OCI-M1 (cell line): ENCODE results near the gene EYA2.

Experiments
- DNase-seq: peaks from one replicate; lab custom pipeline; 2025; lab: John Stamatoyannopoulos, UW

Gene EYA2

DNA sequence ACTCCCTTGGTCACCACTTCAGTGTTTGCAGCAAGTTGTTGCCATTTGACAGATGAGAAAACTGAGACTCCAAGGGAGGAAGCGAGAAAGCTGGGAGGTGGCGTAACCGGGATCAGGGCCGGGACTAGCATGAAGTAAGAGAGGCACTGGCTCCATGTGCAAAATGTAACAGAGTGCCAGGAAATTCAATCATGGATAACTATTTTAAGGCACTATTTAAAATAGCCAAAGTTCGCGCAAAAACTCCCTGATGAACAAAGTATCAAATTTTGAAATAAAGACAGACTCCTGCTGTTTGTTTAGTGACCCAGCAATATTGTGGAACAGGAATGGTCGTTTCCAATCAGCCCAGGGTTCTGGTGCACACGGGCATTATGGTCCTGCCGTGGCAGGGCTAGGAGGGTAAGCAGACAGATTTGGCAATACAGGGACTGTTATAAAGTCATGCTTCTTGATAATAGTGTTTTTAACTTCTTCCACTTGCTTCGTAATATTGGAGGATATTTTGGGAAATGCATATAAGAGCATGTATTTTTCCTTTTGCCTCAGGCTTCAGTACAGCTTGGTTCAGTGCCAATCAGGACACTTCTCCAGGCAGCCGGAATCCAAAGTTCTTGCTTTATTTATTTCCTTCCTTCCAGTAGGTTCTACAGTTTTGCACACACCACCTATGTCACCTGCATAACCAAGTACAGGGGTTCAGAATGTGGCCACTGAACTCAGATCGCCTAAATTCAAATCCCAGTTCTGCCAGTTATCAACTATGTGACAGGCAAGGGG is 141.6 kb downstream of the EYA2 start:
- DNase-seq, result no peak

DNA sequence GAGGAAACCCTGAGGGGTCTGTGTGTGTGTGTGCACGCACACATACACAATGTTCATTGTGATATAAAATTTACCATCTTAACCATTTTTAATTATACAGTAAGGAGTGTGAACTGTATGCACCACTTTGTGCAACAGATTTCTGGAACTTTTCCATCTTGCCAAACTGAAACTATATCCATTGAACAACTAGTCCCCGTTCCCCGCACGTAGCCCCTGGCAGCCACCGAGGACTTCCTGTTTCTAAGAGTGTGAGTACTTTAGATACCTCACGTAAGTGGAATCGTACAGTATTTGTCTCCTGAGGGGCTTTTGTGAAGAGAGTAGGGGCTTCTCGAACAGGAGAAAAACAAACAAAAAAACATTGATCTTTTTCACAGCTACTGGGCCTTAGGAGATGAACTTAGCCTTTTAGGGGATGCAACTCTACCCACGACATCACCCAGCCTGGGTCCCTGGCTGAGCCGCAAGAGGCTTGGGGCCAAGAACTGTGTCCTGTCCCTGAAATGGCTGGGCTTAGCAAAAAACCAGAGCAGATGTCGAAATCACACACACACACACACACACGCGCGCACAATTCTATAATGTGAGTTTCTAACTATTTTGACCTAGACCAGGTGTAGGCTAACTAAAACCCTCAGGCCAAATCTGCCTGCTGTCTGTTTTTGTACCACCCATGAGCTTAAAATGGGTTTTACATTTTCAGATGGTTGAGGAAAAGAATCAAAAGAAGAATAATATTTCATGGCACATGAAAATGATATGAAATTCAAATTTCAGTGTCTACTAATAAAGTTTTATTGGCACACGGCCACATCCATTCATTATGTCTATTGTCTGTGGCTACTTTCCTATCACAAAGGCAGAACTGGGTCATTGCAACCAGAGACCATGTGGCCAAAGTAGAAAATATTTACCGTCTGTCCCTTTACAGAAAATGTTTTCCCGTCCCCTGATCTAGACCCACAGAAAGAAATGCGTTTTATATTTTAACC is 144.2 kb downstream of the EYA2 start:
- peak; percentile 47 for DNase-seq

GRCh38 chr20:47040506-47041125 is 146.0 kb downstream of the EYA2 start:
- DNase-seq, result peak; percentile 97

GRCh38 chr20:47041396-47041899 is 146.8 kb downstream of the EYA2 start:
- DNase-seq, result peak; percentile 73

GRCh38 chr20:47042464-47042863 is 147.8 kb downstream of the EYA2 start:
- peak; percentile 88 for DNase-seq

DNA sequence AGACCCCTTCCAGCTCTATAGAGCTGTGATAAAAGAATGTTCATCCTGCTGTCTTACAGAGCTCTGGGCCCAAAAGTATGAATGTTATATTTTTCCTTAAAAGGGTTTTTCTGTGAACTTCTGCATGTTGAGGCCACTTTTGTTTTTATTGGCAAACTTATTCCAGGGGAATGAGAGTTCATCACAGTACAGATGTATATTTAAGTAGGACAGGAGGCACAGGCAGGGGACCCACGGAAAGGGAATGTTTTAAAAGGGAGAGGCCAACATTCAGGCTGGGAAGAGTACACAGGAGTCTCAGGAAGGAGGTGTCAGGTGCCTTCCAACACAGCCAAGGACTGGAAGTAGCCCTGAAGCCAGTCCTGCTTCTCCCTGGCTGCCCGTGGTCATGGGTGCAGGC is 148.4 kb downstream of the EYA2 start:
- DNase-seq, result no peak

- DNase-seq, result no peak
These were observed 150.3 kb downstream of the EYA2 start for GRCh38 chr20:47044938-47045337.

DNA sequence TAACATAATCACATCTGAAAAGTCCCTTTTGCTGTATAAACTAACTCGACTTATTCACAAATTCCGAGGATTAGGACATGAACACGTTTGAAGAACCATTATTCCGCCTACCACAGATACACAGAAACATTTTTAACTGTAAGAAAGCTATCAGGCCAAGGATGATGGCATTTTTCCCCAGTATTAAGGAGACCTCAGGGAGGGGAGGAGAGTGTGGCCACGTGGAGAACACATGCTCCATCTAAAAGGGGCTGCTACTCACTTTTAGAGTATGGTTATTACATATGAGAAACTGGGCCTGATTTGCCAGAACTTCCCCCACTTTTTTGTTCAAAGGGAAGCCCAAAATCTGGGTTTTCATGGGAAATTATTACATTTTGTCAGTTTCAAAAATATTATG is 153.4 kb downstream of the EYA2 start:
- no peak for DNase-seq

DNA sequence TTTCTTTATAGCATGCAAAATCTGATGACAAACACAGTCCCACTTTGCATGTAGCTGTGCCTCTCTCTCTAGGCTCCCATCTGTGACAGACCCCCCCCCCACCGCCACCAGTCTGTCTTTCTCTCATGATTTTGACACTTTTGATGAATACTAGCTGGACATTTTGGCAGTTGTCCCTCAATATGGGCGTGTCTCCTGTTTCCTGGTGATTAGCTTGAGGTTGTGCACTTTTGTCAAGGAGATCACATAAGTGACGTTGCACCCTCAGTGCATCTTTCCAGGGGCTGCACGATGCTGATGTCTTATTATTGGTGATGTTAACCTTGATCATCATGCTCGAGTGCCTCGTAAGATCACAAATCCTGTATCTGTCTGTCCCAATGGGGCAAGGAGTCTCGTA is 155.1 kb downstream of the EYA2 start:
- DNase-seq, result peak; percentile 4

DNA sequence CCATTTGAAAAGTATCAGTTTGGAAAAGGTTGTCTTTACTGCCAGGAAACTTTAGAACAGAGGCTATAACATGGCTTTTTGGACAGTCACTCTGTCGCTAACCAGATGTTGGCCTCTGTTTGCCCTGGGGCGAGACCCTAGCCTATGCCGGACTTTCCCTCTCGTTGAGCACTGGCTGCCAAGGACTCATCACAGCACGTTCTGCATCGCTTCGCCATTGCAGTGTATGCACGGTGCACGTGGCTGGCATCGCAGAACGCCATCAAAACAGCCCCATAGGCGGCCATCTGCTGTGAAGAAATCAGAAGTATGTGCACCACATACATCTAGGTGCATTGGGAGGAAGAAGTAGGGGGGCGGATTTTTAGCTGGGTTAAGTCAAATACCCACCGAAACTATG is 156.4 kb downstream of the EYA2 start:
- no peak for DNase-seq

DNA sequence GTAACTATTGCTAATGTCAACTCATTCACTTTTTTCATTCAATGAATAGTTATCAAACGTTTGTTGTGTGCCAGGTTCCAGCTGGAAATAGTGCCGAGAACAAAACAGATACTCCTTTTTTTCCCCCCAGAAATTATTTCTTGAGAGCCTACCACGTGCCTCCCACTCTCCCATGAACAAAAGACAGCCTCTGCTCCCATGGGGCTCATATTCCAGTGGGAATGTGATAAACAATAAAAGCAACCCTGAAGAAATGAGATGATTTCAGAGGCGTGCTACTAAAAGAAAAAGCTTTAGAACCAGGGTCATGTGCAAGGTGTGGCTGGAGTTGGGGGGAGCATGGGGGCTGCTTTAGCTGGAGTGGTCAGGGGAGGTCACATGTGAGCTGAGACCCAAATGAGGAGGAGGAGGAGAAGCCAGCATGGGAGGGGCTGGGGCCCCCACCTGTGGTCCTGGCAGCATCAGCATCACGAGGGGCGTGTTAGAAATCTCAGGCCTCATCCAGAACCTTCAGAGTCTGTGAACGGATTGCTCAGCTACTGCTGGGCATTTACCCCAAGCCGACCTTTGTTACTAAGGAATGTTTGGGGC is 157.4 kb downstream of the EYA2 start:
- no peak for DNase-seq

GRCh38 chr20:47054506-47054905 is 159.9 kb downstream of the EYA2 start:
- no peak for DNase-seq

GRCh38 chr20:47054945-47055344 is 160.3 kb downstream of the EYA2 start:
- DNase-seq, result no peak

DNA sequence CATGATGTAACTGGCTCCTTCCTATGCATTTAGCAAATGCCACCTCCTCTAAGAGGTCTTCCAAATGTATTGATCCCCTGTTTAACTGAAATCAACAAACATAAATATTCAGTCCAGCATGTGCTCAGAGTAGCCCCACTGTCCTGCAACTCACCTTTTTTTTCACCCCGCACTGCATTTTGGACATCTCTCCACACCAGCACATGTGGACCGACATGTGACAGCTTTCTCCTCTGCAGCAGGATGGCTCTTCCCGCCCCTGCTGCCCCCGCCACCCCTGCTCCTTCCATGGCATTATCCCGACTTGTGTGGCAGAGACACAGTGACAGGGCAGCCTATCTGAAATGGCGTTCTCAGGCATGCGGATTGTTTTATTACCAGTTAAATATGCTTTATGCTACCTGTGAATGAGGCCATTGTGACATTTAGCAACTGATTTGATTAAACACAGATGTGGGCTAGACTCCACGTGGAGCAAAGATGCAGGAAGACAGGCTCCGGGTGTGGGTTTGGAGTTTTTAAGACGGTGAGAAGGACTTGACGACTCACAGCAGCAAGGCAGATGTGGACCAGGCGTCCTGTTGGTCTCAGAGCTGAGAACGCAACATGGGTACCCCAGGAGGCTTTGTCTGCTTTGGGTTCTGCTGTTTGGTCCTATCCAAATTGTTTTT is 161.2 kb downstream of the EYA2 start:
- DNase-seq, result no peak

- no peak for DNase-seq
These were observed 163.0 kb downstream of the EYA2 start for GRCh38 chr20:47057661-47058060.

- no peak for DNase-seq
These were observed 163.6 kb downstream of the EYA2 start for GRCh38 chr20:47058236-47058635.

GRCh38 chr20:47059536-47059935 is 164.9 kb downstream of the EYA2 start:
- DNase-seq, result no peak

DNA sequence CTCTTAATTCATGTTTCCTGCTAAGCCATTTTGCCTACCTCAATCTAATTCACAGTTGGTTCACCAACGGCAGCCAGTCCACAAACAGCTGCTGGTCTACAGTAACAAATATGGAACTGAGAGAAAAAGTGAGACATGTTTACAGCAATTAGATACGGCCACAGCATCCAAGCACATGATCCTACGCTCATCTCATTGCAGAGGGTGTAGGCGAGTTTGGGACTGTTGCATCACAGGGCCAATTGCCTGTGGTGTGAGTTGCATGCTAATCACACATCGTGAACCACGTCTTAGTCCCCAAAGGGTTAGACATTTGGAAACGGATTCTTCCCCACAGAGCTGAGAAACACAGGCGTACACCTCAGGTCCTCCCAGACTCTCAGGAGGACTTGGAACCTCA is 166.9 kb downstream of the EYA2 start:
- no peak for DNase-seq

GRCh38 chr20:47062226-47062890 is 167.7 kb downstream of the EYA2 start:
- DNase-seq, result no peak

- DNase-seq, result no peak
These were observed 168.8 kb downstream of the EYA2 start for GRCh38 chr20:47063407-47063806.

DNA sequence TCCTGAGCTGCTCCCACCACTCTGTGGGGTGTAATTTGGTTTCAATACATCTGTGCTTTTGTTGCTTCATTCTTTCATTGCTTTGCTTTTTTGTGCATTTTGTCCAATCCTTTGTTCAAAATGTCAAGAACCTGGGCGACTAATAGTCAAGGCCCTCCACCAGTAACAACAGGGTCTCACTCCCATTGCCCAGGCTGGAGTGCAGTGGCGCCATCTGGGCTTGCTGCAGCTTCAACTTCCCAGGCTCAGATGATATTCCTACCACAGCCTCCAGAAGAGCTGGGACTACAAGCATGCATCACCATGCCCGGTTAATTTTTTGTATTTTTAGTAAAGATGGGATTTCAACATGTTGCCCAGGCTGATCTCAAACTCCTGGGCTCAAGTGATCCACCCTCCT is 169.2 kb downstream of the EYA2 start:
- DNase-seq, result no peak
